Ovary (tissue), 9 donors: ENCODE results near the gene LCK. TPM values are rescaled to one million over a fixed set of nuclear protein-coding genes. Genes with fewer than 3 reads are reported as not detected.
"Not testable (repeated sequence)": the region's sequence is repeated elsewhere in the genome, so short reads cannot be mapped to it uniquely, and the experiment has no call there.

Experiments
- DNase-seq, 5 donors: peaks; one replicate each; pipeline ENCODE4 v3.0.0-alpha.2; 2019 to 2020
- H3K27ac ChIP-seq, 2 donors: fragments of 200-600 bp; one replicate each; pipeline versions ENCODE4 v1.5.1 to v1.8.0; 2019 to 2022
- H3K27me3 ChIP-seq: fragments of 200-600 bp; one replicate; pipeline ENCODE4 v1.8.0; 2022
- H3K36me3 ChIP-seq: fragments of 200-600 bp; sonication (generic); one replicate; pipeline ENCODE4 v1.5.1; 2019
- H3K4me1 ChIP-seq: one replicate; pipeline ENCODE4 v1.8.1; 2013; ENCODE audit warnings: mild to moderate bottlenecking, moderate library complexity; ENCODE audit not compliant: insufficient read depth
- H3K4me3 ChIP-seq: fragments of 200-600 bp; sonication (generic); one replicate; pipeline ENCODE4 v1.5.1; 2017
- H3K9me3 ChIP-seq, 2 donors: fragments of 200-600 bp in 1 of 2; sonication (generic) in 1 of 2; one replicate each; pipeline versions ENCODE4 v1.5.1 to v1.8.1; 2013 to 2019; ENCODE audit warnings: mild to moderate bottlenecking in 1 of 2, moderate library complexity in 1 of 2
- EP300 ChIP-seq: sonication (generic); formaldehyde crosslinking; IDR thresholded peaks from one replicate; pipeline ENCODE4 v1.6.1; 2017; ENCODE audit warnings: antibody characterized with exemption
- POLR2A ChIP-seq: fragments of 450-650 bp; IDR thresholded peaks from one replicate; pipeline ENCODE4 v1.6.1; 2017; ENCODE audit warnings: antibody characterized with exemption, mild to moderate bottlenecking, moderate library complexity
- WGBS, 3 donors: extraction: QIAGEN DNeasy Blood & Tissue Kit in 1 of 3; methylation state at CpG; one replicate each; pipeline versions ENCODE4 v1.1.5 to v1.1.7; 2013 to 2017; 5-methylcytosine and 5-hydroxymethylcytosine counted together
- intact Hi-C, 4 donors: fragments of 100-400 bp; cut with DNase I; formaldehyde crosslinking; loops; one replicate each; pipeline versions ENCODE4 v1.11.0 to v1.15.1; 2022 to 2023
- polyA plus RNA-seq, 2 donors: library from polyadenylated mRNA; stranded (reverse); fragments of 200-250 nt in 1 of 2; fragments of 350-450 nt in 1 of 2; fragmentation: Illumina TruSeq in 1 of 2; extraction: RNeasy Lipid Tissue Mini Kit (QIAGEN cat#74804) in 1 of 2; gene quantifications; one replicate each; pipeline ENCODE4 v1.2.3, GENCODE V29; 2013 to 2014
- total RNA-seq, 7 donors: library from RNA; depleted of rRNA in 2 of 7; stranded (reverse); fragments of >200 nt in 2 of 7; fragmentation: NEBNext Ultra II Directional in 3 of 7; extraction: Animal tissue kit (Norgen Biotek cat#: 25700) in 3 of 7; gene quantifications; one replicate each; pipeline versions ENCODE4 v1.1.0 to v1.2.4, GENCODE V29; 2016 to 2023
- TF ChIP-seq, protein P1 (sequence below), 3 donors: fragments of 450-650 bp in 2 of 3; fragments of 200-600 bp in 1 of 3; IDR thresholded peaks; one replicate each; pipeline versions ENCODE4 v1.5.1 to v1.8.0; 2016 to 2022; ENCODE audit warnings: antibody characterized with exemption in 3 of 3, mild to moderate bottlenecking in 1 of 3
- donor health status: DM: no; HTN: no; CAD: no; lungs with moderate emphysema.
- donor health status: DM: no; HTN: no; CAD: no.
- donor health status: Bipolar disorder and iron deficiency.
- donor health status: DM: yes; HTN: yes; CAD: no.
- donor health status: DM: no; HTN: no; CAD: no.
- donor health status: DM: yes; HTN: yes; CAD: no.

The LCK gene
- total and polyA plus RNA-seq, 9 donors, result 0.35 to 2.8 (median 0.92) TPM

DNA sequence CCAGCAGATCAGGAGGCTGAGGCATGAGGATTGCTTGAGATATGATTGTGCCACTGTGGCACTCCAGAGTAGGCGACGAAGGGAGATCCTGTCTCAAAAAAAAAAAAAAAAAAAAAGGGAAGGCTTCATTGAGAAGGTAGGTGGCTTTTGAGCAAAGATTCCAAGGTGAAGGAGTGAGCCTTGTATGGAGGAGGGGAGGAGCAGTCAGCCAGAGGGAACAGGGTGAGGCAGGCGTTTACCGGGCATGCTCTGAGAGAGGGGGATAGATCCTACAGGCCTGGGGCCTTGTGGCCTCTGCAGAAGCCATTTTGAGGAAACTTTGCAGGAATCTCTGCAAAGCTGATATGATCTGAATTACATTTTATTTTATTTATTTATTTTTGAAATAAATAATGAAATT is 35.7 kb downstream of the LCK start:
- H3K36me3 ChIP-seq, result no peaks in the 10 kb centered on the region
- H3K27me3 ChIP-seq, result no peaks in the 10 kb centered on the region
- H3K27ac ChIP-seq, result no peak overlapping the region
- no peak for DNase-seq
- no peak overlapping the region for H3K4me3 ChIP-seq
- 92 to 96% (median 95%) methylated on average over 4 of the region's 4 CpGs for WGBS, 3 donors
- no peak for TF ChIP-seq EP300
- TF ChIP-seq, protein P1, sequence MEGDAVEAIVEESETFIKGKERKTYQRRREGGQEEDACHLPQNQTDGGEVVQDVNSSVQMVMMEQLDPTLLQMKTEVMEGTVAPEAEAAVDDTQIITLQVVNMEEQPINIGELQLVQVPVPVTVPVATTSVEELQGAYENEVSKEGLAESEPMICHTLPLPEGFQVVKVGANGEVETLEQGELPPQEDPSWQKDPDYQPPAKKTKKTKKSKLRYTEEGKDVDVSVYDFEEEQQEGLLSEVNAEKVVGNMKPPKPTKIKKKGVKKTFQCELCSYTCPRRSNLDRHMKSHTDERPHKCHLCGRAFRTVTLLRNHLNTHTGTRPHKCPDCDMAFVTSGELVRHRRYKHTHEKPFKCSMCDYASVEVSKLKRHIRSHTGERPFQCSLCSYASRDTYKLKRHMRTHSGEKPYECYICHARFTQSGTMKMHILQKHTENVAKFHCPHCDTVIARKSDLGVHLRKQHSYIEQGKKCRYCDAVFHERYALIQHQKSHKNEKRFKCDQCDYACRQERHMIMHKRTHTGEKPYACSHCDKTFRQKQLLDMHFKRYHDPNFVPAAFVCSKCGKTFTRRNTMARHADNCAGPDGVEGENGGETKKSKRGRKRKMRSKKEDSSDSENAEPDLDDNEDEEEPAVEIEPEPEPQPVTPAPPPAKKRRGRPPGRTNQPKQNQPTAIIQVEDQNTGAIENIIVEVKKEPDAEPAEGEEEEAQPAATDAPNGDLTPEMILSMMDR (IDR thresholded peaks at IDR 0.05), result no peak
- no peak for TF ChIP-seq POLR2A
- intact Hi-C loops, result no loop called here
- no peaks in the 10 kb centered on the region for H3K4me1 ChIP-seq
- no peaks in the 10 kb centered on the region for H3K9me3 ChIP-seq

GRCh38 chr1:32289256-32289655 is 38.2 kb downstream of the LCK start:
- WGBS, 3 donors, result 94 to 97% (median 95%) methylated on average over 7 of the region's 7 CpGs
- H3K36me3 ChIP-seq, result no peaks in the 10 kb centered on the region
- no peak for DNase-seq
- H3K27me3 ChIP-seq, result no peaks in the 10 kb centered on the region
- no peak overlapping the region for H3K27ac ChIP-seq
- no peaks in the 10 kb centered on the region for H3K9me3 ChIP-seq
- H3K4me1 ChIP-seq, result no peaks in the 10 kb centered on the region
- H3K4me3 ChIP-seq, result no peak overlapping the region
- TF ChIP-seq, protein P1 (IDR thresholded peaks at IDR 0.05), result no peak
- no peak for TF ChIP-seq EP300
- TF ChIP-seq POLR2A, result no peak
- intact Hi-C loops, result no loop called here

- no peak for DNase-seq
- H3K36me3 ChIP-seq, result no peaks in the 10 kb centered on the region
- intact Hi-C loops, result no loop called here
- H3K4me3 ChIP-seq, result peak overlapping the region; percentile 90
- no peaks in the 10 kb centered on the region for H3K27me3 ChIP-seq
- H3K4me1 ChIP-seq, result no peaks in the 10 kb centered on the region
- 45 to 58% (median 46%) methylated on average over 10 of the region's 10 CpGs for WGBS, 3 donors
- H3K27ac ChIP-seq, result peak overlapping the region in 1 of 2 donors; percentile 61
- TF ChIP-seq EP300, result no peak
- no peak for TF ChIP-seq POLR2A
- TF ChIP-seq, protein P1 (IDR thresholded peaks at IDR 0.05), result no peak
- H3K9me3 ChIP-seq, result no peaks in the 10 kb centered on the region
Observed at GRCh38 chr1:32291145-32291707, 40.2 kb downstream of the LCK start.

- Histone ChIP-seq H3K4me3 (peak within 1 kb of the TSS; percentile 90), H3K27me3 (no peaks in the 10 kb centered on the region), H3K27ac (peak within 1 kb of the TSS; percentile 61 to 72), H3K36me3 (no peaks in the 10 kb centered on the region), H3K4me1 (no peaks in the 10 kb centered on the region), H3K9me3 (no peaks in the 10 kb centered on the region)
- intact Hi-C loops, result no loop called here
- no peak for TF ChIP-seq EP300
- peak; percentile 30 for TF ChIP-seq POLR2A
- TF ChIP-seq, protein P1 (IDR thresholded peaks at IDR 0.05), result no peak
- WGBS, 3 donors, result 0 to 1% (median 1%) methylated on average over 57 to 66 of the region's 67 CpGs
- DNase-seq, result peak; percentile 93 to 97 (median 96)
Observed at GRCh38 chr1:32291708-32292538, 40.9 kb downstream of the LCK start, which contains the start of gene HDAC1. Gene HDAC1 (plus strand): TSS chr1:32292083. CDS start chr1:32292170, 87 bp downstream.

DNA sequence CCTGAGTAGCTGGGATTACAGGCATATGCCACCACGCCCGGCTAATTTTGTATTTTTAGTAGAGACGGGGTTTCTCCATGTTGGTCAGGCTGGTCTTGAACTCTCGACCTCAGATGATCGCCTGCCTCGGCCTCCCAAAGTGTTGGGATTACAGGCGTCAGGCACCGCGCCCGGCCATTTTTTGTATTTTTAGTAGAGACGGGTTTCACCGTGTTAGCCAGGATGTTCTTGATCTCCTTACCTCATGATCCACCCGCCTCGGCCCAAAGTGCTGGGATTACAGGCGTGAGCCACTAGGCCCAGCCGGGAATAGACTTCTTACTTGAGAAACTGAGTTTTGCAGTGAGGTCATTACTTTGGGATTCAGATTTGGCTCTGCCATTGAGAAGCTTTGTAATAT is 47.1 kb downstream of the LCK start:
- H3K9me3 ChIP-seq, DNase-seq, H3K27me3 ChIP-seq, H3K36me3 ChIP-seq, H3K4me3 ChIP-seq, intact Hi-C loops, H3K4me1 ChIP-seq, H3K27ac ChIP-seq: not testable (repeated sequence)
- WGBS, 3 donors, result 95 to 96% (median 95%) methylated on average over 16 of the region's 16 CpGs
